T-helper 1 cell treated with Interleukin-12 subunit alpha and Interleukin-12 subunit beta and Interleukin-4 antibody, amounts not matched to agents 30 ng/mL and 1 ng/mL, for 36 hours (primary cell): ENCODE results near the gene IMPG2. TPM values are rescaled to one million over a fixed set of nuclear protein-coding genes. Genes with fewer than 3 reads are reported as not detected.

Experiments used
- intact Hi-C: fragments of 100-400 bp; cut with micrococcal nuclease; formaldehyde crosslinking; loops from one replicate; pipeline ENCODE4 v1.15.1; 2024
- total RNA-seq: library from RNA; stranded (reverse); gene quantifications from 2 replicates; pipeline ENCODE4 v1.2.3, GENCODE V29; 2022

The IMPG2 gene
- total RNA-seq, 1 donor from 2014 or later, result 0.54 TPM

GRCh38 chr3:101278727-101279126 is 41.6 kb downstream of the IMPG2 start:
- intact Hi-C loops, result no loop called here

DNA sequence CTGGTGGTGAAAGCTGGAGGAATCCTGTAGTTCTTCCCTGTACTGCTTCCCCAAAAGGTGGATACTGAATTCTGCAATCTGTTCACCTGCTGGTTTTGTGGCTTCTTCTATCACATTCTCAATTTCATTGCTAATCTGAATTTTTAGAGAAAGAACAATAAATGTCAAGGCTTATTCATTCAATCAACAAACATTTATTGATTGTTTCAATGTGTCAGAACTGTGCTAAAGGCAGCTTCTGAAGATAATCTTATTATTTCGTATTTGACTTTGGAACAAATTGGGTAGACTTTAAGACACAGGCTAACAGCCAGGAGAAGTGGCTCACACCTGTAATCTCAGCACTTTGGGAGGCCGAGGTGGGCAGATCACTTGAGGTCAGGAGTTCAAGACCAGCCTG is 46.8 kb downstream of the IMPG2 start:
- intact Hi-C loops, result no loop called here

- intact Hi-C loops, result no loop called here
Observed at GRCh38 chr3:101273156-101273555, 47.2 kb downstream of the IMPG2 start.

DNA sequence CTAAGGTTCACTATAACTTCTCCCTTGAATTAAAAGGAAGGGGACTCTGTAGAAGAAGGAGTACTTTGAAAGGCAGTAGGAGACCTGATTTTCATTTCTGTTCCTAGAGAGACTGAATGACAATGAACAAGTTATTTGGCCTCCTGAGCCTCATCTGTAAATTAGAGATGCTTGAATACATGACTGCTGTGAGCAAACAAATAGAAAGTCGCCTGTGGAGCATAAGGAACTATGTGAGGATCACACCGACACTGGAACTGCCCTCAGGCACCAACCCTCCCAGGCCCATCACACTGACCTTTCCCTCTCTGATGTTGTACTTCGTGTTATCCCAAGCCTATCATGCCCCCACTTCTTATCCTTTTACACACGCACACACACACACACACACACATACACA is 48.6 kb downstream of the IMPG2 start:
- intact Hi-C loops, result no loop called here

- intact Hi-C loops, result no loop called here
Observed at GRCh38 chr3:101270149-101270548, 50.2 kb downstream of the IMPG2 start.

DNA sequence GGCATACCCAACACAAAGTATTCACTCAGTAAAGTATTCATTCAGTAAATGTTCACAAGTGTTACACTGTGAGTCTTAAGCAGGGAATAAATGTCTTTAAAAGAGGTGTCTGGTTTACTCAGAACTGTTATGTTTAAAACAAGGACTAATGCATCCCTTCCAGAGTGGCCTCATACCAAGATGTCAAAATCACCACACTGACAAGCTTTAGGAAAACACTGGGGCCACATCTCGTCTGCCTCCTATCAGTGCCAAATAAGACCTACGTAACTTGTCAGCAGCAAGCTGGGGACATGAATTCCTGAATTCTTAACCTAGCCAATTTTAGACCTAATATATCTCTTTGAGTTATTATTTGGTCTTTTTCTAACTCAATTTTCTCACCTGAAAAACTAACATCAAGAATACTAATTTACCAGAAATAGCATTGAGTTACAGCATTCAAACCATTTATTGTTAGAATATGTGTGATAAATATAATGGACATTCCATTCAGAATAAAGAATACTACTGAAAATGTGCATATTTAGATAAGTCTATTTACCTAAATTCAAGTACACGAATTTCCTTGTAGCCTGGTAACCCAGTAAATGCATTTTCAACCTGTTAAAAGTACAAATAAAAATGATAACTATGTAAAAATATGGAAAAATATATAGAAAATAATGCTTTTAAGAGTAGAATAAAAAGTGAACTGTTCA is 51.3 kb downstream of the IMPG2 start:
- intact Hi-C loops, result no loop called here

- intact Hi-C loops, result no loop called here
Observed at GRCh38 chr3:101268141-101268540, 52.2 kb downstream of the IMPG2 start.

DNA sequence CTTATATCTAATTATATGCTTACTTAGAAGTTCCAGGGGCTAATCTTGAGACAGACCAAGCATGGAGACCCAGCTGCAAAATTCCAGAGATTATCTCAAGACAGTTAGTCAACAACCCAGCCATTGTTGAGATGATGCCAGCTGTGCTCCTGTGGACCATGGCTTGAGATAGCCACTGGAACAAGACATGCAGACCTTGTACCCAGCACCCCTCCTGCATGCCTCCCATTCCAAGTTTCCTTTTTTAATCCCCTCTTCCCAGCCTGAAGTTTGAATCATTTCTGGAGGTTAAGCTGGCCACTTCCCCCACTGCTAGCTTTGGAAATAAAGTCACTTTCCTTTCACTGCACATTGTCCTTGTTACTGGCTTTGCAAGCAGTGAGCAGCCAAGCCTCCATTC is 53.8 kb downstream of the IMPG2 start:
- intact Hi-C loops, result no loop called here

DNA sequence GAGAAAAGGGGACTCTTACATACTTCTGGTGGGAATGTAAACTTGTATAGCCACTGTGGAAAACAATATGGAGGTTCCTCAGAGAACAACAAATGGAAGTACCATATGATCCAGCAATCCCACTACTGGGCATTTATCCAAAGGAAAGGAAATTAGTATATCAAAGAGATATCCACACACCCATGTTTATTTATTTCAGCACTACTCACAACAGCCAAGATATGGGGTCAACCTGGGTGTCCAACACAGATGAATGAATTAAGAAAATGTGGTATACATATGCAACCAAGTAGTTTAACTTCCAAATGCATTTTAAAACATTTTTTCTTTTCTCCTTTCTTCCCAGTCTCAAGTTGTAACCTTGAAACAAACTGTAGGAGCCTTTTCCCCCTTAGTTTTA is 54.3 kb downstream of the IMPG2 start:
- intact Hi-C loops, result no loop called here

DNA sequence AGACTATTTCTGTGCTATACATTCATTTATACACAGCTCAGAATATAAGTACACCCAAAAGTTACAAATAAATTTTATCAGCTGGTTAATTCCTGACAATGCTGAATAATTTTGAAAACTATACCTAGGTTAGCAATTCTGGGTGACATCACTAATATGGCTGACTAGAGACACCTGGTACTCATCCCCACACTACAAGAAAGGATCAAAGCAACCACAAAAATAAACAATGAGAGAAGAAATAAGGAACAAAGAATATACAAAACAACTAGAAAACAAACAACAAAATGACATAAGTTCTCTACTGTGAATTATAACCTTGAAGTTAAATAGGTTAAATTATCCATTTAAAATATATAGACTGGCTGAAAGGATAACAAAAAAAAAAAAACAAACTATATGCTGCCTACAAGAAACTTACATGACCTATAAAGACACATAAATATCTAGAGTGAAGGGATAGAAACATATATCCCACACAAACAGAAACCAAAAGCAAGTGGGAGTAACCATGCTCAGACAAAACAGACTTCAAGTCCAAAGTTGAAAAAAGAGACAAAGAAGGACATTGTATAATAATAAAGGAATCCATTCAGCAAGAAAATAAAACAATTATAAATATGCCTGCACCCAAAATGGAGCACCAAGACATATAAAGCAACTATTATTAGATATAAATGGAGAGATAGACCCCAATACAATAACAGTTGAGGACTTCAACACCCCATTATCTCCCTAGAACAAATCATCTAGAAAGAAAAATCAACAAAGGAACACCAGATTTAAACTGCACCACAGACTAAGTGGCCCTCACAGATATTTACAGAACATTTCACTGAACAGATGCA is 57.8 kb downstream of the IMPG2 start:
- intact Hi-C loops, result no loop called here

GRCh38 chr3:101261506-101261905 is 58.9 kb downstream of the IMPG2 start:
- intact Hi-C loops, result no loop called here

- intact Hi-C loops, result no loop called here
Observed at GRCh38 chr3:101259485-101260341, 60.7 kb downstream of the IMPG2 start.

DNA sequence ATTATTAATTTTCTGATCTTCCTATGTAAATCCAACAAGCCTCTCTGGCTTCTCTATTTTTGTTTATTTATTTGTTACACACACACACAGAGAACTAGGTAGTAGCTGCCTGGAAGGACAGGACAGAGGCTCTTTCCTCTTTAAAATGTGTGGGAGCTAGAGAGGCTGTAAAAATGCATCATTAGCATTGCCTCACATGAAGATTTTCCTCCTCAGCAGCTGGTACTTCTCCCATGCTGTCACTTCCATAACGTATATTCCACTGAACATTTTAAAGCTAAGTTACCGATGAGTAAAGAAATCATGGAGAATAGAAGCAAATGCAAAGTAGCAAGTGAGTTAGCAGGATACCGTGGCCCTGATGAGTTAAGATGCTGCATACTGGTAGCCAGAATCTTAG is 63.9 kb downstream of the IMPG2 start:
- intact Hi-C loops, result no loop called here

- intact Hi-C loops, result no loop called here
Observed at GRCh38 chr3:101255441-101255840, 64.9 kb downstream of the IMPG2 start.

- intact Hi-C loops, result no loop called here
Observed at GRCh38 chr3:101253396-101253795, 67.0 kb downstream of the IMPG2 start.

DNA sequence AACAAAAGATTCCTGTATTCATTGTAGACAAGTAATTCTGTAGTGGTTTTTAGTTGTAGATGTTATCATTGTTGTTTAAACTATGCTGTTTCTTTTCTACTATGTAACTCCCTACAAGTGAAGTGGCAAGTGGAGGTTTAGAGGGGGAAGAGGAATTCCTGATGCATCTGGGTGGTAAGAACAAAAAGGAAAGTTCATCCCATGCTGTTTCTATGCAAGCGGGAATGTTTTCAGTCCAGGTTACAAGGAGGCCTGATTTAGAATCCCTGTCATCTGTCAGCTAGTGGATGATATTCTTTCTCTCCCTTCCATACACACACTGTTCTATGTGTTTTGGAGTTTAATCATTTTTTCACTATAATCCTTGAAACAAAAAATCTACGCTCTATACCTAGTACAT is 67.4 kb downstream of the IMPG2 start:
- intact Hi-C loops, result no loop called here

GRCh38 chr3:101252307-101252706 is 68.1 kb downstream of the IMPG2 start:
- intact Hi-C loops, result no loop called here

GRCh38 chr3:101251441-101251840 is 68.9 kb downstream of the IMPG2 start:
- intact Hi-C loops, result no loop called here

GRCh38 chr3:101249522-101249921 is 70.9 kb downstream of the IMPG2 start:
- intact Hi-C loops, result loop anchor here (10.0 kb wide), 1 partner anchor 385 kb away; no protein-coding TSS in a partner anchor

DNA sequence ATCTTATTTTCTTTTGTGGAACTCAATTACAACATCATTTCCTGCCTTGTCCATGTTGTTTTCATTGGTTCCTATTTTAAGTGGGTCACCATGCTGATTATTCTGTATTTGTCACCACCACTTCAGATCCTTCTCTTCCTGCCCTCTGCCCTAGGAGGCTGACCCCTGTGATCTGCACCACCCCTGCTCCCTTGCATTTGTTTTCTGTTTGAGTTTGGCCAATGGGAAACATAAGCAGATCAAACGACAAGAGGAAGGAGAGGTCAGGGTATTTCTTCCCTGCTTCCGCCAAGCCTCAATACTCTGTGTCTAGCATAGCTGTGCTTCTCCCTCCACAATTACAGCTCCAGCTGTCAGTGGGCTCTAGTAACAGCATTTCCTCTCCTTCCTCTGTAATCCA is 71.6 kb downstream of the IMPG2 start:
- intact Hi-C loops, result loop anchor here (10.0 kb wide), 1 partner anchor 386 kb away; no protein-coding TSS in a partner anchor

GRCh38 chr3:101244212-101244575 is 76.2 kb downstream of the IMPG2 start:
- intact Hi-C loops, result loop anchor here (10.0 kb wide), 1 partner anchor 391 kb away; no protein-coding TSS in a partner anchor
